Stimulated activated naive CD8-positive, alpha-beta T cell treated with anti-CD3 and anti-CD28 coated beads, Interleukin-15, amount 100 ng/mL, for 72 hours (primary cell): Measurements from ENCODE around the gene PCYT2.

ENCODE experiments used
- ATAC-seq: fragments of 150-1000 bp; cut with Tn5 transposase; 2 replicates; pipeline ENCODE4 v1.10.0; 2021; ENCODE audit warnings: mild to moderate bottlenecking, moderate library complexity
- DNase-seq, 2 donors: peaks; one replicate each; pipeline ENCODE4 v3.0.0; 2021 to 2022
- H3K27ac Mint-ChIP-seq, 2 donors: one replicate each; pipeline ENCODE4 v1.8.0; 2022; ENCODE audit warnings: mild to moderate bottlenecking in 2 of 2, mixed read lengths in 2 of 2, moderate library complexity in 2 of 2
- H3K27me3 Mint-ChIP-seq: one replicate; pipeline ENCODE4 v1.8.0; 2022; ENCODE audit warnings: mixed read lengths
- H3K4me1 Mint-ChIP-seq: one replicate; pipeline ENCODE4 v1.8.0; 2022; ENCODE audit warnings: mild to moderate bottlenecking, mixed read lengths
- H3K4me3 Mint-ChIP-seq, 2 donors: one replicate each; pipeline ENCODE4 v1.8.0; 2022; ENCODE audit warnings: mild to moderate bottlenecking in 2 of 2, mixed read lengths in 2 of 2, moderate library complexity in 1 of 2
- H3K9me3 Mint-ChIP-seq, 2 donors: one replicate each; pipeline ENCODE4 v1.8.0; 2022; ENCODE audit warnings: mixed read lengths in 2 of 2

The PCYT2 gene

DNA sequence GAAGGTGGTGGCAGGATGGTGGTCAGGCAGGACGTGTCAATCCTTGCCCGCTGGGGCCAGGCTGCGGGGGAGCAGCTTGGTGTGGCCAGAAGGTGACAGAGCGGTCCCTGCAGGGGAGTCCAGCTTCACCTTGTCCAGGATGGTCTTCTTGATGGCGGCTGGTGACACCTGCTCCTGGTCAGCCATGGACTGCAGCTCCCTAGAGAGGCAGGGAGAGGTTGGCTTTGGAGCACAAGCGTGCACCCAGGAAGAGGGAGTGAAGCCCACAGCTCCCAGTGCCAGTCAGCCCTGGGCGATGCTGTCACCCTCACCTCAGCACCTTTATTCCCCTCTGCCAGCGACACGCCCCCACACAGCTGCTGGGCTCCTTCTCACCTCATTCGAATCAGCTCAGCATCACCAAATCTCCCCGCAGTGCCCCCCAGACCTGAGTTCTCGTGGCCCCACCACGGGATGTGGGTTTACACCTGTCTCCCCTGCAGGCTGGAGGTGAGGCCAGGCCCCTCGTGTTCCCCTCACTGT is 22.0 kb upstream of the PCYT2 start:
- no peaks in the 10 kb centered on the region for H3K9me3 Mint-ChIP-seq
- no peak overlapping the region for H3K4me3 Mint-ChIP-seq
- H3K27me3 Mint-ChIP-seq, result peaks cover 16% of the 10 kb centered on the region
- H3K4me1 Mint-ChIP-seq, result peaks cover 91% of the 10 kb centered on the region
- ATAC-seq, result no peak
- DNase-seq, result no peak
- H3K27ac Mint-ChIP-seq, result no peak overlapping the region

DNA sequence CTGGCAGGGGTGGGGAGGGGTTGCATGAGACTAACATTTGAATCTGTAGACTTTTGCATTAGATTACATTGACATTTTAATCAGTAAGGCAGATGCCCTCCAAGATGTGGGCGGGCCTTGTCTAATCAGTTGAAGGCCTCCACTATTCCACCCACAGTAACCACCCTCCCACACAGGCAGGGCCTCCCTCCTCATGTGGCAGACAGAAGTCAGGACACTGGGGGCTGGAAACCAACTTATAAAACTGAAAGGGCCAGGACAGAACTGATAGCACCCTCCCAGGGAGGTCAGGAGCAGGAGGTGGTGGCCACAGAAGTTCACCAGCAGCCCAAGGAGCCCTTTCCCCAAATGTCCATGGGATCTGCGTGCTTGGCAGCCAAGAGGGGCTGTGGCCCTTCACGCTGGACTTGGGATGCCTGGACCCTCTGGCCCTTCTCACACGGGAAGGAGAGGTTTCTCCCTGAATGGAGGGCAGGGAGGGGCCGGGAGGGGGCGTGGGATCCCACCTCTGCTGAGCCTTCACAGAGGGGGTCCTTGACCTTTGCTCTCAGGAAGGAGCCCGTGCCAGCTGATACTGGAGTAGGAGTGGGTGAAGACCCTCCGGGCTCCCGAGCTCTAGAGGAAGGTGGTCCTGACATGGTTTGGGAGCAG is 21.3 kb upstream of the PCYT2 start:
- Mint-ChIP-seq H3K9me3 (no peaks in the 10 kb centered on the region), H3K4me1 (peaks cover 83% of the 10 kb centered on the region)

DNA sequence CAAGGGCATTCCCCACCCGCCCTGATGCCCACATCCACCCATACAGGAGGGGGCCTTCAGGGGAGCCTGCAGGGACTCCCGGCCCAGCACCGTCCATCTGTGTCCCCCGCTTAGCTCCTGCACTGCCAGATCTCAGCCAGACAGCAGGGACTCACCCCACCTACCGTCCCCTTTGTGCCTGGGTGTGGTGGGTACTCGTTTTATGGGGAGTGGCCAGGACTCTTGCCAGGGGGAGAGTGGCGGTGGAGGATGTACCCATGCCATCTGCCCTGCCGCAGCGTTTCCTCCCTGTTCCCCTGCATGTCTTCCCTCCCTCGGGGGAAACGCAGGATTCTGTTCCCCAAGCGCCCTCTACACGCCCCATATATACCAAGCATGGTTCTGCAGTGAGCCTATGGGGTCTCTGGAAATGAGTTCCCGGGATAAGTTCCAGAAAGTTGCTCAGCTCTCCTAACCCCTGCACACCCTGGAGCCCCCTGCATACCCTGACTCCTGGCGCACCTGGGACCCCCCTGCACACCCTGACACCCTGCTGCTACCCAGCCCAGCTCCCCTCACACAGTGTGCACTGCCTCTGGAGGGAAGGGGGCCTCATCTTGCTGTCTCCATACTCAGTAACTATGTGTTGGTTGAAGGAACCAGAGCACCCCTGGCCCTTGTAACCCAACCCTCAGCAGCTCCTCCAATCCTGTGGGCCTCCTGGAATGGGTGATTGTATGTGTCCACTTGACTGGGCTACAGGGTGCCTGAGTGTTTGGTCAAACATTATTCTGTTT is 20.5 kb upstream of the PCYT2 start:
- ATAC-seq (no peak), DNase-seq (no peak)
- Mint-ChIP-seq H3K4me1 (peaks cover 81% of the 10 kb centered on the region), H3K9me3 (no peaks in the 10 kb centered on the region), H3K27me3 (peaks cover 16% of the 10 kb centered on the region), H3K4me3 (no peak overlapping the region), H3K27ac (peak overlapping the region in 1 of 2 donors; percentile 59)

More for the DNA sequence above, 21.3 kb upstream of the PCYT2 start:
- no peak overlapping the region for H3K27ac Mint-ChIP-seq
- no peak overlapping the region for H3K4me3 Mint-ChIP-seq
- peaks cover 16% of the 10 kb centered on the region for H3K27me3 Mint-ChIP-seq
- ATAC-seq, result no peak
- no peak for DNase-seq

DNA sequence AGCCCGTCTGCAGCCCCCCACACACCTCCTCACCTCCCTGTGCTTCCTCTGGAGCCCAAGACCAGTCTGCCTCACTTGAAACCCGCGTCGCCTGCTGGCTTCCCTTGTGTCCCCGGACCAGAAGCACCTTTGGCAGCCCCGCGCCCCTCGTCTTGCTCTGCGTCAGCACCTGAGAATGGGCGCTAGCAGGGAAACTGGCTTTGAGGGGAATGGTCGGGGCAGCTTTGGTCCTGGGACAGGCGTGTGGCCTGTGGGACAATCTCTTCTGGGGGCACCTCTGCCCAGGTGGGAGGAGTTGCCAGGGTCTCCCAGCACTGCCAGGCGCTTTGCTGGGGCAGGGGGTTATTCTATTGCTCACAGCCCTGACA is 20.0 kb upstream of the PCYT2 start:
- Mint-ChIP-seq H3K4me3 (peak overlapping the region; percentile 1 to 22), H3K4me1 (peaks cover 81% of the 10 kb centered on the region), H3K9me3 (no peaks in the 10 kb centered on the region), H3K27ac (peak overlapping the region in 1 of 2 donors; percentile 15), H3K27me3 (peaks cover 16% of the 10 kb centered on the region)
- DNase-seq, result no peak
- ATAC-seq, result no peak

DNA sequence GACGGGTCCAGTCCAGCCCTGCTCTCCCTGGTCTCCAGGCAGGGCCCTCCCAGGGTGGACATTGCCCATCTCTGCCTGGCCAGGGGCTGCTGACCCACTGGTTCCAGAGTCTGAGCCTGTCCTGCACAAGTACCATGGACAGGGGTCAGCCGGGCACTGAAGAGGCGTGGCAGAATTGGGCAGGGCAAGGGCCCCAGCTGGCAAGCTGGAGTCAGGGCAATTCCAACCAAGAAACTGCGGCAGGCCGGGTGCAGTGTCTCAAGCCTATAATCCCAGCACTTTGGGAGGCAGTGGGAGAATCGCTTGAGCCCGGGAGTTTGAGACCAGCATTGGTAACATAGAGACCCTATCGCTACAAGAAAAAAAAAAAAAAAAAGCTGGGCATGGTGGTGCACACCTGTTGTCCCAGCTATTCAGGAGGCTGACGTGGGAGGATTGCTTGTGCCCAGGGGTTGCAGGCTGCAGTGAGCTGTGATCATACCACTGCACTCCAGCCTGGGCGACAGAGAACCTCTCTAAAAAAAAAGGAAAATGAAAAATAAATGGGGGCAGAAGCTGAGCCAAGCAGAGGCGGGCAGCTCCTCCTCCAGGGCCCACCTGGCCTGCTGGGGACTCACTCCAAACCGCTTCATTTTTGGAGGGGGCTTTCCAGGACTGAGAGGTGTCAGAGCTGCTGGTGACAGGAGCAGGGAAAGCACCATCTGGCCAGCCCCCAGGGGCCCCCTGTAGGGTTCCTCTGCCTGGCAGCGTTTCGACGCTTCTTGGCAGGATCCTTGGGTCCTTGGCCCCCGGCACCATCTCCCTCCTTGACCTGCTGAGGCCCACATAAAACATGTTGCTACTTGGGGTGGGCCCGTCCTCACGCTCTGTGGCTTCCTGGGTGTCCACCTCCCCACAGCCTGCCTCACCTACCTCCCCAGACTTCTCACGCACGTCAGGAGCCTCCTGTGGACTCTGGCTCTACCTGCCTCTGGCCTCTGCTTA is 19.2 kb upstream of the PCYT2 start:
- H3K4me1 Mint-ChIP-seq, result peaks cover 81% of the 10 kb centered on the region
- DNase-seq (no peak), ATAC-seq (no peak)
- H3K4me3 Mint-ChIP-seq, result peak overlapping the region; percentile 1 to 31
- H3K27ac Mint-ChIP-seq, result no peak overlapping the region
- H3K27me3 Mint-ChIP-seq, result peaks cover 16% of the 10 kb centered on the region
- no peaks in the 10 kb centered on the region for H3K9me3 Mint-ChIP-seq

DNA sequence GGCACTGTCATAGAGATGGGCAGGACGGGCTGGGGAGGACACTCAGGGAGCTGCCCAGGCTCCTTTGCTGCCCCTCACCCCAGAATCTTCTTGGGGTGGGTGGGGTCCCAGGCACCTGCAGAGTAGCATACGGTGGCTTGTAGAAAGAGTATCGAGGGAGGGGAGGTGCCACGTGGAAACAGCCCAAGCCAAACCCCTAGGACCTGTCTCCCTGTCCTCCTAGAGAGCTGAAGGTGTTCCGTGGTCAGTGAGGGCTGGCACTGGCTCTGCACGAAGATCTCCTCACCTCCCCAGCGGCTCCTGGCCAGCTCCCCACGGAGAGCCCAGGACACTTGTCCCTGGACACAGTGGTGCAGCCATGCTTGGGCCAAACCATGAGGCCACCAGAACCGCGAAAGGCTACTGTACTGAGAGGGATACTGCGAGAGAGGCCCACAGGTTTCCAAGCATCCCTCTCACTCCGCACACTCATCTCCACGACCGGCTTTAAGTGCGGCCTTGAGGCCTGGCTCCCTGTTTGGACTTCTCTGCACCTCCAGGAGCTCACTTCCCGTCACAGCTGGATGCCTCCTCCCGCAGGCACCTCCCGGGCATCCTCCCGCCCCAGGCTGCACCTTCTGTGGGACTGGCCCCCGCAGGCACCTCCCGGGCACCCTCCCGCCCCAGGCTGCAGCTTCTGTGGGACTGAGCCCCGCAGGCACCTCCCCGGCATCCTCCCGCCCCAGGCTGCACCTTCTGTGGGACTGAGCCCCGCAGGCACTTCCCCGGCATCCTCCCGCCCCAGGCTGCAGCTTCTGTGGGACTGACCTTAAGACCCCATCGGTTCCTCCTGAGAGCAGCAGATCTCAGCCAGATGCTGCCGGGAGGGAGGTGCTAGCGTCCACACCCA is 18.3 kb upstream of the PCYT2 start:
- ATAC-seq, result no peak
- peak overlapping the region; percentile 67 to 76 for H3K4me3 Mint-ChIP-seq
- H3K9me3 Mint-ChIP-seq, result no peaks in the 10 kb centered on the region
- peaks cover 79% of the 10 kb centered on the region for H3K4me1 Mint-ChIP-seq
- DNase-seq, result no peak
- no peak overlapping the region for H3K27ac Mint-ChIP-seq
- peaks cover 16% of the 10 kb centered on the region for H3K27me3 Mint-ChIP-seq

DNA sequence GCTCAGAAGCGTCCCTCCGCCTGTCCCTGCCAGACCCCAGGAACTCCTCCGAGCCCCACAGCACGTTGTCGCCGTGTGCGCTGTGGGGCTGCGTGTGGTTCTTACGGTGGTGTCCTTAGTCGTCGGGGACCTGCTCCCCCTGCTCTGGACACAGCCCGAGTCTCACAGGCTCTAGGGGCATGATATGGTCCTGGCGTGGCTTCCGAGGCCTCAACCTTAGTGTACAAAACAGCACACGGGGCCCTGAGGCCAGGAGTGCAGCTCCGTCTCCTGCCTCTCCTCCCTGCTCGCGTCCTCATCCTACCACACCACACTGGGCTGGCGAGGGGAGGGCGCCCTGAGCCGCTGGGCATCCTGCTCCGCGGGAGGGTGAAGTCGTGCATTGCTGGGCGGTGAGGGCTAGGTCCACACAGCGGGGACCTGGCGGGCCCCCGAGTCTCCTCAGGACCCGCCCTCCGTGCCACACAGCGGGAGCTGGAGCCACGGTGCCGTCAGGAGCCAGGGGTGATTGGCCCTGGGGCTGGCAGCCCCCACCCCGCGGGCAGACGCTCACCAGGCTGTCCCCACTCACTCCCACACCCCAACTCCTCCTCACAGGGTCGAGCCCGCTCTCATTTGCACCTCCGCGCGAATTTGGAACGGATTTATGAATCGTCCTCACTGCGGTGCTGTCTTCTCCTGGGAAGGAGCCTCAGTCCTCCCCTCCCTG is 17.5 kb upstream of the PCYT2 start:
- Mint-ChIP-seq H3K27ac (peak overlapping the region in 1 of 2 donors; percentile 67), H3K4me3 (peak overlapping the region; percentile 67 to 76), H3K4me1 (peaks cover 79% of the 10 kb centered on the region), H3K27me3 (peaks cover 16% of the 10 kb centered on the region), H3K9me3 (no peaks in the 10 kb centered on the region)
- ATAC-seq, result no peak
- DNase-seq, result no peak

DNA sequence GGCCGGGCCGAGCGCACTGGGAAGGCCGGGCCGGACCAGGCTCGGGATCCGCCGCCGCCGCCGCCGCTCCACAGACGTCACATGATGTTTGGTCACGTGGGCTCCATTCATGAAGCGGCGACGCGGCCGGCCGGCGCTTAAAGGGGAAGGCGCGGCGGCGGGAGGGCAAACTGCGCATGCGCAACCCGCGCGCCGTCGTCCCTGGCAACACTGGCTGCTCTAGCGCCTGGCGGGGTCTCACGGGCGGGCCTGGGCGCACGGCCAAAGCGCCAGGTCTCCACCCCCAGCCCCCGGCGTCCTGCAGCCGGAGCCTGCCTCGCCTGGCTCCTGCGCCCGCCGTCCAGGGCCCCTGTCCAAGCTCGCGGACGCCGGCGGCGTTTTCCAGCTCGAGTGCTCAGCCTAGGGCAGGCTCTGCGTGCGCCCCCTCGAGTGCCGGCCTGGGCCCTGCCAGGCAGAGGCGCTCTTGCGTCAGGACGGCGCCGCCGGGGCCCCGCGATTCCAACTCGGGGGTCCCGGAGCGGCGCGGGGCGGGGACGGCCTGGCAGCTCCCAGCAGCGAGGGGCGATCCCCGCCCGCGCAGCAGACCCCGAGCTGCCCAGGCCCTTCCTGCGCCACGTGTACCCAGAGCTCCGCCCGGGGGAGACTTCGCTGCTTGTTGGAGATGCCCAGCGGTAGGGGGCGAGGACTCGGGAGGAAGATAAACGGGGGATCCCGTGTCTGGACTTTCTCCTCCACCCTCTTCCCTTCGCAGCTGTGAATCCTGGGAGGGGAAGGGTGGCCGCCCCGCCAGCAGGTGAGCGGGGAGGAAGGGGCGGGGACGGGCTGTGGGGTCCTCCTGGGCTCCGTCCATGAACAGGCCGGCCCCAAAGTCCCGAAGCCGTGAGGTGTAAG is 16.7 kb upstream of the PCYT2 start, which contains the start of gene MAFG:
TSS of gene MAFG (minus strand) at position 83 of the 891 bp plus-strand sequence. CDS start 4,550 bp downstream, outside the sequence.
- Mint-ChIP-seq H3K4me3 (peak within 1 kb of the TSS; percentile 92 to 96), H3K9me3 (no peaks in the 10 kb centered on the region), H3K27ac (peak within 1 kb of the TSS; percentile 92 to 97), H3K27me3 (peaks cover 16% of the 10 kb centered on the region), H3K4me1 (peaks cover 79% of the 10 kb centered on the region)
- DNase-seq (peak; percentile 91 to 94), ATAC-seq (peak; percentile 77)

DNA sequence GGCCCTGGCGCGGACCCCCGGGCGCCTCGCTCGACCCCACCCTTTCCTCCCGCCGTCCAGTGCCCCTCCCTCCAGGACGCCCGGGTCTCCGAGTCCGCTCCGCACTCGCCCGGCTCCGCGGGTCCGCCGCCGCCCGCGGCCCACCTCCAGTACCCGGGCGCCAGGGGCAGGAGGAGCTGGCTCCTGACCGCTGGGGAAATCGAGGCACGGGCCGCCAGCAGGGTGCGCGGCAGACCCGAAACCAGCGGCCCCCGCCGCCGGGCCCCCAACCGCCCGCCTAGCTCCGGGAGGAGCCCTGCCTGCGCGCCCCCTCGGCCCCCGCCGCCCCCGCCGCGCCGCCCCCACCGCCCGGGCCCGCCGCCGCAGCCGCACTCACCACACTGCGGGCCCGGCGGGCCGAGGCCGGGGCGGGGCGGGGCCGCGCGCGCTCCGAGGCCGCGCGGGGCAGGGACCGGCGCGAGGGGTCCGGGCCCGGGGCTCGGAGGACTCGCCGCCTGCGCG is 16.0 kb upstream of the PCYT2 start:
- no peak for DNase-seq
- ATAC-seq, result peak; percentile 4
- Mint-ChIP-seq H3K27me3 (peaks cover 16% of the 10 kb centered on the region), H3K4me3 (peak overlapping the region; percentile 67 to 76), H3K4me1 (peaks cover 76% of the 10 kb centered on the region), H3K9me3 (no peaks in the 10 kb centered on the region), H3K27ac (no peak overlapping the region)

DNA sequence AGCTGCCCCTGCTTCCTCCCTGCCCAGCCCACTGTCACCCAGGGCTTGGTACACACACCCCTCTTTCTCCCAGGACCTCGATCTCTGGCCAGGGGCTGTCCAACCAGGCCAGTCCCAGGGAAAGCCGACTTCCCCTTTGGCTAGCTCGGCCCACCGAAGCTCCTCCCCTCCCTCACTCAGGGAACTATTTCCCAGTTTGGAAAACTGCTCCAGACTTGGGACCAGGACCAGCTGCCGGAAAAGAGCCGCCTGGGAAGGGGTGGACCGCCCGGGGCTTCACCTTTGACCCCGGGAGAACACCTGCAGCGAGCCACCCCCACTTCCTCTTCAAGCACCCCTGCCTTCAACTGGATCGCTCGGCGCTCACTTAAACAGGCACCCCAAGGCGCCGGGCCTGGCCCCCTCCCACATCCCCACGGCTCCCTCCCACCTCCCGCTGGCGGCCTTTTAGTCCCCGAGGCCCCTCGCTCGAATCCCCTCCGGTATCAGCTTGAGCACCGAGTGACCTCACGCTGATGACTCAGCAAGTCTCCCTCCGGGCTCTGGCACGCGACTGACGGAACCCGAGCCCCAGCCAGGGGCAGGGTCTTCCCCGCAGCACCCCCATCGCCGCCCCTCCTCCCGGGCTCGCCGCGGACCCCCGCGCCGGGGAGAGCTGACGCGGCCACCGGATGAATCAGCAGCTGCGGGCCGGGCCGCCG is 15.4 kb upstream of the PCYT2 start:
- peak overlapping the region; percentile 92 to 97 for H3K27ac Mint-ChIP-seq
- no peaks in the 10 kb centered on the region for H3K9me3 Mint-ChIP-seq
- peak; percentile 67 to 72 for DNase-seq
- peak overlapping the region; percentile 92 to 96 for H3K4me3 Mint-ChIP-seq
- H3K4me1 Mint-ChIP-seq, result peaks cover 74% of the 10 kb centered on the region
- peaks cover 16% of the 10 kb centered on the region for H3K27me3 Mint-ChIP-seq
- ATAC-seq, result peak; percentile 36

DNA sequence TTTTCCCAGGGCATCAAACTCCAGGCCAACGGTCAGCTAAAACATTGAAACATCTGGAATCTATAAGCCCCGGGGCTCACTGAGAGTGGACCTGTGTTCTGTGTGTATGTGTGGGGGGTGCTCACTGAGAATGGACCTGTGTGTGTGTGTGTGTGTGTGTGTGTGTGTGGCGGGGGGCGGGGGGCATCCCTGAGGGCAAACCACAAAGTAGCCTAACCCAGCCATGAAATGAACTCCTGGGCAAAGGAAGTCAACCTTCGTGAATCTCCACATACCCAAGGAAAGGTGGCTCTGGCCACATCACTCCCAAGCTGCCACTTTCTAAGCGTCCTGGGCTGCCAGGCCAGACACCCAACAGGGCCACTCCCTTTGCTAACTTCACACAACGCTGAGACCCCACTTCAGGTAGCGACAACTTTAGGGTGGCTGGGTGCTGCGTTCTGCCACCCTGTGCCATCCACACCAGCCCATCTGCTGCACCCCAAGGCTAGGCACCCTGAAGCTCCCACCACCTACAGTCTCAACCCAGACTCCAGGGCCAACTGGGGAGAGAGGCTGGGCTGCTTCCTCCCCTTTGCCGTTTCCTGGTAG is 14.8 kb upstream of the PCYT2 start:
- DNase-seq (no peak), ATAC-seq (no peak)
- peaks cover 68% of the 10 kb centered on the region for H3K4me1 Mint-ChIP-seq

More for the DNA sequence above, 14.8 kb upstream of the PCYT2 start:
- Mint-ChIP-seq H3K27me3 (peaks cover 16% of the 10 kb centered on the region), H3K9me3 (no peaks in the 10 kb centered on the region), H3K27ac (peak overlapping the region; percentile 92 to 97), H3K4me3 (peak overlapping the region; percentile 92 to 96)
